Naive thymus-derived CD4-positive, alpha-beta T cell (primary cell): ENCODE data around the gene SWI5. TPM values are rescaled to one million over a fixed set of nuclear protein-coding genes. Genes with fewer than 3 reads are reported as not detected.

Experiments used
- ATAC-seq: fragments of 150-1000 bp; cut with Tn5 transposase; 2 replicates; pipeline ENCODE4 v1.10.0; 2021; ENCODE audit warnings: mild to moderate bottlenecking, moderate library complexity
- CTCF ChIA-PET: fragments of 350-600 bp; sonication (Branson Sonifier 250); formaldehyde crosslinking; loops from one replicate; lab custom pipeline; 2021; ENCODE audit warnings: antibody characterized with exemption; lab: Charles Lee
- POLR2A ChIA-PET: fragments of 350-600 bp; sonication (Branson Sonifier 250); formaldehyde crosslinking; loops from one replicate; lab custom pipeline; 2021; ENCODE audit warnings: antibody characterized with exemption, inconsistent platforms; lab: Charles Lee
- DNase-seq, 9 donors: peaks; one replicate each; pipeline versions ENCODE4 v3.0.0 to v3.0.0-alpha.2; 2020 to 2022; ENCODE audit warnings: mixed read lengths in 1 of 9
- H3K27ac ChIP-seq: one replicate; pipeline ENCODE4 v1.7.0; 2013; ENCODE audit warnings: mild to moderate bottlenecking, low read depth, low read length, moderate library complexity
- H3K27me3 ChIP-seq, 2 donors: one replicate each; pipeline ENCODE4 v1.7.0; 2013; ENCODE audit warnings: low read length in 2 of 2, mild to moderate bottlenecking in 2 of 2, moderate library complexity in 2 of 2; ENCODE audit not compliant: control insufficient read depth in 2 of 2, insufficient read depth in 2 of 2
- H3K36me3 ChIP-seq, 3 experiments: 1 replicate in 2 of 3; 2 replicates in 1 of 3; pipeline ENCODE4 v1.7.0; 2013; ENCODE audit warnings: low read length in 3 of 3, mild to moderate bottlenecking in 3 of 3, moderate library complexity in 1 of 3; ENCODE audit not compliant: insufficient read depth in 3 of 3, control insufficient read depth in 2 of 3
- H3K4me1 ChIP-seq, 2 donors: one replicate each; pipeline ENCODE4 v1.7.0; 2013; ENCODE audit warnings: low read length in 2 of 2, mild to moderate bottlenecking in 2 of 2, moderate library complexity in 1 of 2; ENCODE audit not compliant: control insufficient read depth in 2 of 2, insufficient read depth in 2 of 2
- H3K4me3 ChIP-seq: 2 replicates; pipeline ENCODE4 v1.7.0; 2013; ENCODE audit warnings: mild to moderate bottlenecking, low read length
- H3K9me3 ChIP-seq, 3 experiments: 1 replicate in 2 of 3; 2 replicates in 1 of 3; pipeline ENCODE4 v1.7.0; 2013; ENCODE audit warnings: low read length in 3 of 3; ENCODE audit not compliant: control insufficient read depth in 2 of 3
- H3K27ac Mint-ChIP-seq, 9 donors: one replicate each; pipeline ENCODE4 v1.8.0; 2020 to 2022; ENCODE audit warnings: mixed read lengths in 9 of 9, mild to moderate bottlenecking in 8 of 9, moderate library complexity in 5 of 9, inconsistent platforms in 2 of 9
- H3K27me3 Mint-ChIP-seq, 5 donors: one replicate each; pipeline ENCODE4 v1.8.0; 2021 to 2022; ENCODE audit warnings: mixed read lengths in 5 of 5, mild to moderate bottlenecking in 1 of 5
- H3K36me3 Mint-ChIP-seq, 5 donors: one replicate each; pipeline ENCODE4 v1.8.0; 2020 to 2022; ENCODE audit warnings: mixed read lengths in 5 of 5, mild to moderate bottlenecking in 3 of 5, inconsistent platforms in 1 of 5
- H3K4me1 Mint-ChIP-seq, 7 donors: one replicate each; pipeline ENCODE4 v1.8.0; 2020 to 2022; ENCODE audit warnings: mixed read lengths in 7 of 7, mild to moderate bottlenecking in 3 of 7, inconsistent platforms in 1 of 7
- H3K4me3 Mint-ChIP-seq, 10 donors: one replicate each; pipeline ENCODE4 v1.8.0; 2020 to 2022; ENCODE audit warnings: mild to moderate bottlenecking in 10 of 10, mixed read lengths in 10 of 10, moderate library complexity in 6 of 10, inconsistent platforms in 2 of 10
- H3K9me3 Mint-ChIP-seq, 11 donors: one replicate each; pipeline ENCODE4 v1.8.0; 2020 to 2022; ENCODE audit warnings: mixed read lengths in 11 of 11, mild to moderate bottlenecking in 4 of 11, inconsistent platforms in 1 of 11, moderate library complexity in 1 of 11
- intact Hi-C, 2 donors: fragments of 100-400 bp; cut with micrococcal nuclease; formaldehyde crosslinking; loops; one replicate each; pipeline ENCODE4 v1.15.1; 2023
- polyA plus RNA-seq, 2 donors: library from polyadenylated mRNA; unstranded; fragments of 300-500 nt; fragmentation: Illumina TruSeq; gene quantifications; one replicate each; pipeline ENCODE4 v1.2.3, GENCODE V29; 2021
- total RNA-seq, 6 experiments: library from RNA in 5 of 6; stranded (reverse) in 5 of 6; gene quantifications; 1 replicate in 5 of 6; 2 replicates in 1 of 6; pipeline ENCODE4 v1.2.3 and lab custom pipeline; 2021 to 2026

SWI5 gene
- total and polyA plus RNA-seq, 7 experiments from 2014 or later = 8.7 to 36.6 (median 11.1) TPM

DNA sequence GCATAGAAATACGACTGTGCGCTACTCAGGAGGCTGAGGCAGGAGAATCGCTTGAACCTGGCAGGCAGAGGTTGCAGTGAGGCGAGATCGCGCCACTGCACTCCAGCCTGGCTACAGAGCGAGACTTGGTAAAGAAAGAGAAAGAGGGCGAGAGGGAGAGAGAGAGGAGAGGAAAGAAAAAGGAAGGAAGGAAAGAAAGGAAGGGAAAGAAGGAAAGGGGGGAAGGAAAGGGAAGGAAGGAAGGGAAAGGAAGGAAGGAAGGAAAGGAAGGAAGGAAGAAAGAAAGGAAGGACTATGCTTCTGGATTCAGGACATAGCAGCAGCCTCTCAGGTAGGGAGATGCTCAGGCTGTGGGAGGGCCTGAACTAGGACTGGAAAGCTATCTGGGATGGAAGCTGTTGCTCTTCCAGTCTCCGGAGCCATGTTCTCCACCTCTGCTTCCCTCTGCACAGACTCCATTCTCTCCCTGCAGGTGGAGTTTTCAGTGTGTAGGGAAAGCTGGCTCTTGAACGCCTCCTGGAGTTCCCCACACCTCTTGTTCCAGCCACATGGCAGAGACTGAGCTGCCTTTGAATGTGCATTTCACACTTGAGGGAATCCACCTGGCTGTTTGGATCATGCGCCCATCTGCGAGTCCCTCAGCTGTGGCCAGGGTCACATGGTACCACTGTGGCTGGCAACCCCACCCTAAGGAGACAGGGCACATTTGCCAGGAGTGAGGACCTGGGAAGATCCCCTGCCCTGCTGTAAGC lies 9.1 kb downstream of the SWI5 start:
- Histone ChIP-seq H3K27ac (no peak overlapping the region), H3K27me3 (no peaks in the 10 kb centered on the region), H3K36me3 (peaks cover 0 to 29% (median 0%) of the 10 kb centered on the region in 3 experiments), H3K9me3 (no peaks in the 10 kb centered on the region), H3K4me1 (no peaks in the 10 kb centered on the region), H3K4me3 (no peak overlapping the region)
- Mint-ChIP-seq H3K27ac (no peak overlapping the region), H3K4me3 (no peak overlapping the region), H3K27me3 (no peaks in the 10 kb centered on the region), H3K4me1 (peaks cover 0 to 3% (median under 1%) of the 10 kb centered on the region in 7 donors), H3K36me3 (peaks cover 0 to 24% (median 4%) of the 10 kb centered on the region in 5 donors), H3K9me3 (no peaks in the 10 kb centered on the region)
- ATAC-seq (no peak), DNase-seq (no peak)
- intact Hi-C loops = no loop called here
- ChIA-PET CTCF (interaction anchor here (0.7 kb wide), 1 partner anchor 54 kb away, joined by 3 read pairs; no protein-coding TSS in a partner anchor), POLR2A (no interaction called here)

GRCh38 chr9:128286440-128286839 lies 10.4 kb downstream of the SWI5 start:
- H3K4me3 Mint-ChIP-seq = no peak overlapping the region
- intact Hi-C loops = no loop called here
- H3K4me1 Mint-ChIP-seq = no peaks in the 10 kb centered on the region
- Histone ChIP-seq H3K4me3 (no peak overlapping the region), H3K4me1 (no peaks in the 10 kb centered on the region), H3K9me3 (no peaks in the 10 kb centered on the region), H3K36me3 (peaks cover 0 to 29% (median 0%) of the 10 kb centered on the region in 3 experiments), H3K27me3 (no peaks in the 10 kb centered on the region), H3K27ac (no peak overlapping the region)
- ATAC-seq (no peak), DNase-seq (no peak)
- H3K27ac Mint-ChIP-seq = no peak overlapping the region
- ChIA-PET POLR2A (interaction anchor here (1.2 kb wide), 1 partner anchor 23 kb away, joined by 3 read pairs; no protein-coding TSS in a partner anchor), CTCF (interaction anchor here (0.6 kb wide), 1 partner anchor 475 kb away, joined by 8 read pairs; no protein-coding TSS in a partner anchor)
- no peaks in the 10 kb centered on the region for H3K27me3 Mint-ChIP-seq
- peaks cover 0 to 20% (median 4%) of the 10 kb centered on the region in 5 donors for H3K36me3 Mint-ChIP-seq
- no peaks in the 10 kb centered on the region for H3K9me3 Mint-ChIP-seq

DNA sequence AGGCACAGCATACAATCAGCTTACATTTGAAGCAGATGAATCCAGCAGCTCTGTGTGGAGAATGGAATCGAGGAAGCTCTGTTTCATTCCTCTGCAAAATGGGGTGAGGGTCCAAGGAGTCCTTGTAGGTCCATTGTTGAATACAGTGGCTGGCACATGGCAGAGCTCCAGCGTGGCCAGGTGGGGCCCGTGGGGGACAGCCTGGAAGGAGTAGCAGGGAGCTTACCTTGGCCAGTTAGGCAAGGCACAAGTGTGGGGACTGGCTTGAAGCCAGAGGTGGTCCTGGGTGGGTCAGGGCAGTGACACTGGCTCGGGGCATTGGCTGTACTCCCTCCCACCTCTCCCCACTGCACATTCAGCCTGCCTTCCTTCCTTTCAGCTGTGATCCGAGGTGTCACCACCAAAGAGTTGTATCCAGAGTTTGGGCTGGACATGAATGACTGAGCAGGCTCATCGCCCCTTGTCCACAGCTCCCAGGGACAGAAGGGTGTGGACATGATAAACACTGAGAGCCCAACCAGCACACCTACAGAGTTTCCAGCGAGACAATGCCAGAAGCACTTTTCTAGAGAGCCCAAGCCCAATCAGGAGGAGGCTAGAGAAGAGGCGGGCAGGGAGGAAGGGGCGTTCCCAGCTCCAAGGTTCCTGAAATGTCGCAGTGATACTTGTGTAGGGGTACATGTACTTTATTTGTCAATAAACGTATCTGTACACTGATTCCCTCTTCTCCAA lies 12.4 kb downstream of the SWI5 start:
- H3K9me3 Mint-ChIP-seq = no peaks in the 10 kb centered on the region
- no peak for ATAC-seq
- no peak overlapping the region for H3K4me3 Mint-ChIP-seq
- H3K9me3 ChIP-seq = no peaks in the 10 kb centered on the region
- intact Hi-C loops = no loop called here
- ChIA-PET POLR2A (no interaction called here), CTCF (no interaction called here)
- no peaks in the 10 kb centered on the region for H3K4me1 Mint-ChIP-seq
- H3K27me3 ChIP-seq = no peaks in the 10 kb centered on the region
- H3K27me3 Mint-ChIP-seq = no peaks in the 10 kb centered on the region
- no peak overlapping the region for H3K4me3 ChIP-seq
- H3K27ac Mint-ChIP-seq = no peak overlapping the region
- H3K4me1 ChIP-seq = no peaks in the 10 kb centered on the region
- H3K36me3 Mint-ChIP-seq = peaks cover 0 to 20% (median 4%) of the 10 kb centered on the region in 5 donors
- no peak overlapping the region for H3K27ac ChIP-seq
- H3K36me3 ChIP-seq = peaks cover 0 to 32% (median 0%) of the 10 kb centered on the region in 3 experiments
- DNase-seq = no peak

DNA sequence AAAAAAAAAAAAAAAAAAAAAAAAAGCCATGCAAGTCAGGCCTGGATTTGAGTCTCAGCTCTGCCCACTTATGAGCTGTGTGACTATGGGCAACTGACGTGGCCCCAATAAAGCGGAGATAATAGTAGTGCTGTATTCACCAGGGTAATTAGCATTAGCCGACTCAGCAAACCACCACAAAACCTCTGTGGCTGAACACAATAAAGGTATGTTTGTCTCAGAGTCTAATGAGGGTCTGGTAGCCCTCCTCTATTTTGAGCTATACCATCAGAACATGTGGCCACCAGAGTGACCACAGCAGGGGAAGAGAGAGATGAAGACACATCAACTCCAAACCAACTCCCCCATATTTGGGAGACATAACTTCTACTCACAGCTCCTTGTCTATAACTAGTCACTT lies 15.9 kb downstream of the SWI5 start:
- H3K9me3 ChIP-seq = no peaks in the 10 kb centered on the region
- Mint-ChIP-seq H3K4me3 (no peak overlapping the region), H3K36me3 (peaks cover 0 to 18% (median 4%) of the 10 kb centered on the region in 5 donors), H3K4me1 (peaks cover 0 to 5% (median 4%) of the 10 kb centered on the region in 7 donors), H3K9me3 (peaks cover 0 to 1% (median 0%) of the 10 kb centered on the region in 11 donors), H3K27ac (no peak overlapping the region), H3K27me3 (no peaks in the 10 kb centered on the region)
- H3K4me1 ChIP-seq = no peaks in the 10 kb centered on the region
- ATAC-seq (no peak), DNase-seq (no peak)
- intact Hi-C loops = no loop called here
- POLR2A ChIA-PET = interaction anchor here (0.8 kb wide), 1 partner anchor 49 kb away, joined by 4 read pairs; no protein-coding TSS in a partner anchor
- peaks cover 0 to 13% (median 0%) of the 10 kb centered on the region in 3 experiments for H3K36me3 ChIP-seq
- H3K27me3 ChIP-seq = no peaks in the 10 kb centered on the region
- H3K27ac ChIP-seq = no peak overlapping the region
- CTCF ChIA-PET = interaction anchor here (0.5 to 0.7 kb wide), 3 partner anchors 70 to 434 kb away, joined by 3 to 5 read pairs (median 4); no protein-coding TSS in a partner anchor
- H3K4me3 ChIP-seq = no peak overlapping the region

GRCh38 chr9:128293091-128293490 lies 17.0 kb downstream of the SWI5 start:
- intact Hi-C loops = no loop called here
- POLR2A ChIA-PET = interaction anchor here (0.6 kb wide), 1 partner anchor 83 kb away, joined by 3 read pairs; no protein-coding TSS in a partner anchor
- Histone ChIP-seq H3K4me3 (no peak overlapping the region), H3K4me1 (no peaks in the 10 kb centered on the region), H3K27ac (no peak overlapping the region), H3K27me3 (no peaks in the 10 kb centered on the region), H3K9me3 (no peaks in the 10 kb centered on the region), H3K36me3 (peaks cover 0 to 10% (median 0%) of the 10 kb centered on the region in 3 experiments)
- Mint-ChIP-seq H3K4me1 (peaks cover 0 to 5% (median 4%) of the 10 kb centered on the region in 7 donors), H3K4me3 (no peak overlapping the region), H3K27ac (no peak overlapping the region), H3K36me3 (peaks cover 0 to 15% (median 4%) of the 10 kb centered on the region in 5 donors), H3K27me3 (no peaks in the 10 kb centered on the region), H3K9me3 (peaks cover 0 to 1% (median 0%) of the 10 kb centered on the region in 11 donors)
- DNase-seq (no peak), ATAC-seq (no peak)
- CTCF ChIA-PET = no interaction called here

DNA sequence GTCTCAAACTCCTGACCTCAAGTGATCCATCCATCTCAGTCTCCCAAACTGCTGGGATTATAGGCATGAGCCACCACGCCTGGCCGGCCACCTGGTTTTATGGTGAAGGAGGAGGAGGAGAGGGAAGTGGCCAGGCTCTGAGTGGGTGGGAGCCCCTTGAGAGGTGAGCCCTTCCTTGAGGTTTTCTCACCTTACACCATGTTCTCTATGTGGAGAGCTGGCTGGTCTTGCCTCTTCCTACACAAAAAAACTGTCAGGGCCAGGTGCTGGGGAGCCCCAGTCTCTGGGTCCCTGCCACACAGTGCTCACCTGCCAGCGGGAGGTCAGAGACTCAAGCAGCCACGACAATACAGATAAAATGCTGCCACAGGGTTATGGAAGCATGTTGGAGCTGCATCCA lies 18.1 kb downstream of the SWI5 start:
- H3K9me3 ChIP-seq = no peaks in the 10 kb centered on the region
- POLR2A ChIA-PET = no interaction called here
- Mint-ChIP-seq H3K27ac (no peak overlapping the region), H3K9me3 (peaks cover 0 to 1% (median 0%) of the 10 kb centered on the region in 11 donors), H3K4me1 (peaks cover 0 to 5% (median 4%) of the 10 kb centered on the region in 7 donors), H3K36me3 (peaks cover 0 to 5% (median under 1%) of the 10 kb centered on the region in 5 donors), H3K4me3 (no peak overlapping the region), H3K27me3 (no peaks in the 10 kb centered on the region)
- ATAC-seq = no peak
- no peak overlapping the region for H3K4me3 ChIP-seq
- peaks cover 0 to 4% (median 0%) of the 10 kb centered on the region in 3 experiments for H3K36me3 ChIP-seq
- DNase-seq = no peak
- H3K27me3 ChIP-seq = no peaks in the 10 kb centered on the region
- H3K4me1 ChIP-seq = no peaks in the 10 kb centered on the region
- intact Hi-C loops = loop anchor here in 1 of 2 donors (2.0 kb wide), 1 partner anchor 121 kb away; no protein-coding TSS in a partner anchor
- no peak overlapping the region for H3K27ac ChIP-seq
- CTCF ChIA-PET = interaction anchor here (0.6 to 0.7 kb wide), 3 partner anchors 109 to 295 kb away, joined by 3 to 7 read pairs (median 4); no protein-coding TSS in a partner anchor
